Naive thymus-derived CD4-positive, alpha-beta T cell (primary cell): ENCODE data around the gene KSR2. TPM values are rescaled to one million over a fixed set of nuclear protein-coding genes. Genes with fewer than 3 reads are reported as not detected.

Experiments
- ATAC-seq: fragments of 150-1000 bp; cut with Tn5 transposase; 2 replicates; pipeline ENCODE4 v1.10.0; 2021; ENCODE audit warnings: mild to moderate bottlenecking, moderate library complexity
- CTCF ChIA-PET: fragments of 350-600 bp; sonication (Branson Sonifier 250); formaldehyde crosslinking; loops from one replicate; lab custom pipeline; 2021; ENCODE audit warnings: antibody characterized with exemption; lab: Charles Lee
- POLR2A ChIA-PET: fragments of 350-600 bp; sonication (Branson Sonifier 250); formaldehyde crosslinking; loops from one replicate; lab custom pipeline; 2021; ENCODE audit warnings: antibody characterized with exemption, inconsistent platforms; lab: Charles Lee
- DNase-seq, 9 donors: peaks; one replicate each; pipeline versions ENCODE4 v3.0.0 to v3.0.0-alpha.2; 2020 to 2022; ENCODE audit warnings: mixed read lengths in 1 of 9
- H3K27ac ChIP-seq: one replicate; pipeline ENCODE4 v1.7.0; 2013; ENCODE audit warnings: mild to moderate bottlenecking, low read depth, low read length, moderate library complexity
- H3K27me3 ChIP-seq, 2 donors: one replicate each; pipeline ENCODE4 v1.7.0; 2013; ENCODE audit warnings: low read length in 2 of 2, mild to moderate bottlenecking in 2 of 2, moderate library complexity in 2 of 2; ENCODE audit not compliant: control insufficient read depth in 2 of 2, insufficient read depth in 2 of 2
- H3K36me3 ChIP-seq, 3 experiments: 1 replicate in 2 of 3; 2 replicates in 1 of 3; pipeline ENCODE4 v1.7.0; 2013; ENCODE audit warnings: low read length in 3 of 3, mild to moderate bottlenecking in 3 of 3, moderate library complexity in 1 of 3; ENCODE audit not compliant: insufficient read depth in 3 of 3, control insufficient read depth in 2 of 3
- H3K4me1 ChIP-seq, 2 donors: one replicate each; pipeline ENCODE4 v1.7.0; 2013; ENCODE audit warnings: low read length in 2 of 2, mild to moderate bottlenecking in 2 of 2, moderate library complexity in 1 of 2; ENCODE audit not compliant: control insufficient read depth in 2 of 2, insufficient read depth in 2 of 2
- H3K4me3 ChIP-seq: 2 replicates; pipeline ENCODE4 v1.7.0; 2013; ENCODE audit warnings: mild to moderate bottlenecking, low read length
- H3K9me3 ChIP-seq, 3 experiments: 1 replicate in 2 of 3; 2 replicates in 1 of 3; pipeline ENCODE4 v1.7.0; 2013; ENCODE audit warnings: low read length in 3 of 3; ENCODE audit not compliant: control insufficient read depth in 2 of 3
- H3K27ac Mint-ChIP-seq, 9 donors: one replicate each; pipeline ENCODE4 v1.8.0; 2020 to 2022; ENCODE audit warnings: mixed read lengths in 9 of 9, mild to moderate bottlenecking in 8 of 9, moderate library complexity in 5 of 9, inconsistent platforms in 2 of 9
- H3K27me3 Mint-ChIP-seq, 5 donors: one replicate each; pipeline ENCODE4 v1.8.0; 2021 to 2022; ENCODE audit warnings: mixed read lengths in 5 of 5, mild to moderate bottlenecking in 1 of 5
- H3K36me3 Mint-ChIP-seq, 5 donors: one replicate each; pipeline ENCODE4 v1.8.0; 2020 to 2022; ENCODE audit warnings: mixed read lengths in 5 of 5, mild to moderate bottlenecking in 3 of 5, inconsistent platforms in 1 of 5
- H3K4me1 Mint-ChIP-seq, 7 donors: one replicate each; pipeline ENCODE4 v1.8.0; 2020 to 2022; ENCODE audit warnings: mixed read lengths in 7 of 7, mild to moderate bottlenecking in 3 of 7, inconsistent platforms in 1 of 7
- H3K4me3 Mint-ChIP-seq, 10 donors: one replicate each; pipeline ENCODE4 v1.8.0; 2020 to 2022; ENCODE audit warnings: mild to moderate bottlenecking in 10 of 10, mixed read lengths in 10 of 10, moderate library complexity in 6 of 10, inconsistent platforms in 2 of 10
- H3K9me3 Mint-ChIP-seq, 11 donors: one replicate each; pipeline ENCODE4 v1.8.0; 2020 to 2022; ENCODE audit warnings: mixed read lengths in 11 of 11, mild to moderate bottlenecking in 4 of 11, inconsistent platforms in 1 of 11, moderate library complexity in 1 of 11
- intact Hi-C, 2 donors: fragments of 100-400 bp; cut with micrococcal nuclease; formaldehyde crosslinking; loops; one replicate each; pipeline ENCODE4 v1.15.1; 2023
- polyA plus RNA-seq, 2 donors: library from polyadenylated mRNA; unstranded; fragments of 300-500 nt; fragmentation: Illumina TruSeq; gene quantifications; one replicate each; pipeline ENCODE4 v1.2.3, GENCODE V29; 2021
- total RNA-seq, 6 experiments: library from RNA in 5 of 6; stranded (reverse) in 5 of 6; gene quantifications; 1 replicate in 5 of 6; 2 replicates in 1 of 6; pipeline ENCODE4 v1.2.3 and lab custom pipeline; 2021 to 2026

The KSR2 gene
- total and polyA plus RNA-seq, 7 experiments from 2014 or later = 0.03 to 0.07 TPM; not detected in 5

DNA sequence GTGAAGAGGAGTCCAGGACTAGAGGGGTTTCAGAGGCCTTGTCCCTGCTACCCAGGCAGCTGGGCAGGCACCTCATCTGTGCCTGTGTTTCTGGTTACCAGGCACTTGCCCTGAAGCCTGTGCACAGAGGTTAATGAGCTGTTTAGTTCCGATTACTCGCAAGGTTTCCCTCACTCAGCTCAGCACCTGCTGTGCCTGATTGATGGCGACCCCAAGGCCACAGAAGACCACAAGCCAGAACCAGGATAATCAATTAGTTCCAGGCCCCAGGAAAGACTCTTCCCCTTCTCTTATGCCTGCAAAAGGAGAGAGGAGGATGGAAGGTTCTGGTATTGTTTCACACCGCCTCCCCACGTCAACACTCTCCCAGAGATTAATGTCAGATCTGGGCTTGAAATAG, 518.6 kb downstream of the KSR2 start:
- Histone ChIP-seq H3K27ac (no peak overlapping the region), H3K4me3 (no peak overlapping the region), H3K4me1 (no peaks in the 10 kb centered on the region), H3K27me3 (no peaks in the 10 kb centered on the region), H3K9me3 (peaks cover 0 to 4% (median 0%) of the 10 kb centered on the region in 3 experiments), H3K36me3 (no peaks in the 10 kb centered on the region)
- Mint-ChIP-seq H3K4me1 (no peaks in the 10 kb centered on the region), H3K9me3 (peaks cover 0 to 12% (median under 1%) of the 10 kb centered on the region in 11 donors), H3K4me3 (no peak overlapping the region), H3K27me3 (peaks cover 0 to 4% (median 0%) of the 10 kb centered on the region in 5 donors), H3K27ac (no peak overlapping the region), H3K36me3 (peaks cover 0 to 5% (median 0%) of the 10 kb centered on the region in 5 donors)
- no peak for DNase-seq
- intact Hi-C loops = no loop called here
- POLR2A ChIA-PET = no interaction called here
- CTCF ChIA-PET = no interaction called here
- ATAC-seq = no peak

DNA sequence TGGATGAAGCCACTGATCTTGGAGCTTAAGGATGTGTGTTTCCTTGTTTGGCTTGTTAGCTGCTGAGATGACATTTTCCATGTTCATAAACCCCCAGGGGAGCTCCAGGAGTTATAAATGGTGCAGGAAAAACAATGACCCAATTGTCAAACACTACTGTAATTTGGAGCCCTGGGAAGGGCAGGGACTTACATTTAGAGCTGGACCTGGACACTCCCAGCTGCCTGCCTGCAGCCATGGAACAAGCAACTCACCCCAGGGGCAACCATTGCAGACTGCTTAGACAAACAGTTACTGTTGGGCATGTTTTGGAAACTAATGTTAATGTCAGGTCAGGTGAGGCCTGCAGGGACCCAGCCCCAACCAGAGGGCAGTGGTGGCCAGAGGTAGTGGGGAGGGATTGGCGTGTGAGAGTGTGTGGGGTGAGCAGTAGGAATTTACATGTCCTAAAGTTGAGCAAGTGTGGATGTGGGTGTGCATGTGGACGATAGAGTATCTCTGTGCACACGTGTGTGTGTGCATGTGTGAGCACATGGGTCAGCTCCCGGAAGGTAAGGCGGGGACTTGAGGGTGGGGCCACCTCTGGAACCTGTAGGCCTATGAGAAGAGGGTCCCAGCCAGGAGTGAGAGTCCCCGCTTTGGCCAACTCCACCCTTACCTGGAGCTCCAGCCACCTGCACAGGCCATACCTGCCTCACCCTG, 521.0 kb downstream of the KSR2 start:
- no peak overlapping the region for H3K27ac ChIP-seq
- H3K36me3 ChIP-seq = no peaks in the 10 kb centered on the region
- peaks cover 0 to 2% (median 0%) of the 10 kb centered on the region in 3 experiments for H3K9me3 ChIP-seq
- peaks cover 0 to 2% (median 0%) of the 10 kb centered on the region in 5 donors for H3K27me3 Mint-ChIP-seq
- no peak overlapping the region for H3K27ac Mint-ChIP-seq
- H3K4me3 ChIP-seq = no peak overlapping the region
- intact Hi-C loops = no loop called here
- ChIA-PET POLR2A (no interaction called here), CTCF (no interaction called here)
- H3K4me1 Mint-ChIP-seq = no peaks in the 10 kb centered on the region
- ATAC-seq (no peak), DNase-seq (no peak)
- H3K9me3 Mint-ChIP-seq = peaks cover 0 to 6% (median 0%) of the 10 kb centered on the region in 11 donors
- H3K36me3 Mint-ChIP-seq = no peaks in the 10 kb centered on the region
- H3K4me3 Mint-ChIP-seq = no peak overlapping the region
- H3K4me1 ChIP-seq = no peaks in the 10 kb centered on the region
- H3K27me3 ChIP-seq = no peaks in the 10 kb centered on the region

DNA sequence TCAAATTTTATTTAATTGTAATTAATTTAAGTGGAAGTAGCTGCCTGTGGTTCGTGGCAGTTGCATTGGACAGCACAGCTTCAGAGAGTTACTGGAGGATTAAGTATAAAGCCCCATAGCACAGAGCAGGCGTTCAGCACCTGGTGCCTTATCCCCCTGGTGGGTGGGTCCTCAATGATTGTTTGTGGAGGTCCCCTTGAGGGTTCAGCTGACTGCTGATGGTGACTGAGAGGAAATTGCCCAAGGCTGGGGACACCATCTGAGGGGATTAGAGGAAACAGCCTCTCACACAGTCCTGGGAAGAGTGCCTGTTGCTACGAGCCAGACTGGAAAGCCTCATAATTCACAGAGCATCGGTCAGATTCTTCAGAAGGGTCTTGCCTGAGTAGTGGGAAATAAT, 524.0 kb downstream of the KSR2 start:
- H3K4me3 Mint-ChIP-seq = no peak overlapping the region
- Histone ChIP-seq H3K9me3 (no peaks in the 10 kb centered on the region), H3K36me3 (no peaks in the 10 kb centered on the region), H3K27me3 (no peaks in the 10 kb centered on the region), H3K27ac (no peak overlapping the region), H3K4me3 (no peak overlapping the region), H3K4me1 (no peaks in the 10 kb centered on the region)
- H3K36me3 Mint-ChIP-seq = no peaks in the 10 kb centered on the region
- H3K27ac Mint-ChIP-seq = no peak overlapping the region
- intact Hi-C loops = no loop called here
- CTCF ChIA-PET = no interaction called here
- no peaks in the 10 kb centered on the region for H3K4me1 Mint-ChIP-seq
- POLR2A ChIA-PET = no interaction called here
- DNase-seq (no peak), ATAC-seq (no peak)
- H3K9me3 Mint-ChIP-seq = peaks cover 0 to 2% (median 0%) of the 10 kb centered on the region in 11 donors
- H3K27me3 Mint-ChIP-seq = peaks cover 0 to 5% (median 0%) of the 10 kb centered on the region in 5 donors

DNA sequence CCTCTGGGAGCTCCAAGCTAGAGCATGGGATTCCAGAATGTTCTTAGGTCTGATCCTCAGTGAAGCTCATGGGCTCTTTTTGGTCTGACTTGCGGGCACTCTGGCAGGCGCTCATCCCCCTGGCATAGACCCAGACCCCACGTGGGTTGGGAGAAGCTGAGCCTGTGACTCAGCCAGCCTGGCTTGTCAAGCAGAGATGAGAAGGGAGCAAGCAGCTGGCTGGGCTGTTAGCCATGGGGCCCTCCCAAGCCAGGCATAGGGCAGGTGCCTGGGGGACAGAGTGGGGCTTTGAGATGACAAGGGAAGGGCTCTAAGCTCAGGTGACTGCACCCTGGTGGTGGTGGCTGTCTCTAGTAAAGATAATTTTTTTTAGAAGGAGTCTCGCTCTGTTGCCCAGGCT, 527.0 kb downstream of the KSR2 start:
- Histone ChIP-seq H3K27ac (no peak overlapping the region), H3K4me3 (no peak overlapping the region), H3K36me3 (no peaks in the 10 kb centered on the region), H3K9me3 (no peaks in the 10 kb centered on the region), H3K4me1 (no peaks in the 10 kb centered on the region), H3K27me3 (no peaks in the 10 kb centered on the region)
- H3K27ac Mint-ChIP-seq = no peak overlapping the region
- ChIA-PET POLR2A (no interaction called here), CTCF (no interaction called here)
- no peaks in the 10 kb centered on the region for H3K4me1 Mint-ChIP-seq
- no peak for DNase-seq
- intact Hi-C loops = no loop called here
- H3K27me3 Mint-ChIP-seq = peaks cover 0 to 13% (median 0%) of the 10 kb centered on the region in 5 donors
- H3K36me3 Mint-ChIP-seq = no peaks in the 10 kb centered on the region
- ATAC-seq = no peak
- peaks cover 0 to 2% (median 0%) of the 10 kb centered on the region in 11 donors for H3K9me3 Mint-ChIP-seq
- H3K4me3 Mint-ChIP-seq = no peak overlapping the region

DNA sequence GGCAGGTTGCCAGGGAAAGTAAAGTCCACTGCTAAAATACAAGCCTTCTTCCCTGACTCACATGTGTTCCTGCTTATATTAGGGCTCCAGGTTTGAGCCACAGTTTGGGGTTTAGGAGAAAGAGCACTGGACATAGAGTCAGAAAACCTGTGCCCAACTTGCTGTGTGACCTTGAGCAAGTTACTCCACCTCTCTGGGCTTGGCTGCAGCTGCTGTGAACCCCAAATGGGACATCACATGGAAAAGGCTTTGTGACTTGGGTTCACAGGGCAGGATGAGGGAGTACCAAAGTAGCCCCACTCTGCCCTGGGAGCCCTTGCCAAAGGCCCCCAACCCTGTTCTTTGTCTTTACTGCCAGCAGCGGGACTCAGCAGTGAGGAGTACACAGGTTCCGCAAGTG, 528.4 kb downstream of the KSR2 start:
- Mint-ChIP-seq H3K4me3 (no peak overlapping the region), H3K9me3 (peaks cover 0 to 2% (median 0%) of the 10 kb centered on the region in 11 donors), H3K36me3 (no peaks in the 10 kb centered on the region), H3K4me1 (no peaks in the 10 kb centered on the region), H3K27ac (no peak overlapping the region), H3K27me3 (peaks cover 0 to 19% (median 0%) of the 10 kb centered on the region in 5 donors)
- ATAC-seq = no peak
- intact Hi-C loops = no loop called here
- Histone ChIP-seq H3K4me3 (no peak overlapping the region), H3K27me3 (no peaks in the 10 kb centered on the region), H3K36me3 (no peaks in the 10 kb centered on the region), H3K27ac (no peak overlapping the region), H3K9me3 (no peaks in the 10 kb centered on the region), H3K4me1 (no peaks in the 10 kb centered on the region)
- POLR2A ChIA-PET = no interaction called here
- DNase-seq = no peak
- CTCF ChIA-PET = no interaction called here

DNA sequence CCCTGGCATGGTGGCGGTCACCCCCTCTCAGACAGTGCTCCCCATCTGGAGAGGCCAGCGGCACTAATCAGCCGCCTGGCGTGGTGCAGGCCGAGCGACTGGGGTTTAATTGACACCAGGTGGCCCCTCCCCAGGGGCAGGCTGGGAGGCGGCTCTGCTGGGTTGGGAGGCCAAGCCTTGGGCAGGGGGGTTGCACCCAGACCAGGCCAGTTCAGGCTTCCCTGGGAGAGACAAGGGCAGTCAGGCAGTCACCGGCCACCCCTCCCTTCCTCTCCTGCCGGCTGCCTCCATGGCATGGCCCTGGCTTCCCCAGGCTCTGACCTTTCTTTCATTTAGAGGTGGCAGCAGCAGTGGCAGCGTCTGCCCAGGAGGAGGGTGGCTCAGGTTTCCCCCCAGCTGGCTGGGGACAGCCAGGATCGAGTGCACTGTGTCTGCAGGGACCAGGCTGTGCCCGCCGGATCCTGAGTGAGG, 529.2 kb downstream of the KSR2 start:
- H3K4me3 ChIP-seq = no peak overlapping the region
- H3K9me3 Mint-ChIP-seq = peaks cover 0 to 2% (median 0%) of the 10 kb centered on the region in 11 donors
- H3K36me3 Mint-ChIP-seq = no peaks in the 10 kb centered on the region
- intact Hi-C loops = no loop called here
- ATAC-seq (no peak), DNase-seq (no peak)
- no peaks in the 10 kb centered on the region for H3K4me1 Mint-ChIP-seq
- H3K4me3 Mint-ChIP-seq = no peak overlapping the region
- no peaks in the 10 kb centered on the region for H3K27me3 ChIP-seq
- H3K27ac Mint-ChIP-seq = no peak overlapping the region
- H3K27ac ChIP-seq = no peak overlapping the region
- no peaks in the 10 kb centered on the region for H3K9me3 ChIP-seq
- no peaks in the 10 kb centered on the region for H3K36me3 ChIP-seq
- H3K27me3 Mint-ChIP-seq = peaks cover 0 to 19% (median 0%) of the 10 kb centered on the region in 5 donors
- no peaks in the 10 kb centered on the region for H3K4me1 ChIP-seq
- POLR2A ChIA-PET = interaction anchor here (0.6 kb wide), 1 partner anchor 409 kb away, joined by 3 read pairs; no protein-coding TSS in a partner anchor
- CTCF ChIA-PET = no interaction called here

DNA sequence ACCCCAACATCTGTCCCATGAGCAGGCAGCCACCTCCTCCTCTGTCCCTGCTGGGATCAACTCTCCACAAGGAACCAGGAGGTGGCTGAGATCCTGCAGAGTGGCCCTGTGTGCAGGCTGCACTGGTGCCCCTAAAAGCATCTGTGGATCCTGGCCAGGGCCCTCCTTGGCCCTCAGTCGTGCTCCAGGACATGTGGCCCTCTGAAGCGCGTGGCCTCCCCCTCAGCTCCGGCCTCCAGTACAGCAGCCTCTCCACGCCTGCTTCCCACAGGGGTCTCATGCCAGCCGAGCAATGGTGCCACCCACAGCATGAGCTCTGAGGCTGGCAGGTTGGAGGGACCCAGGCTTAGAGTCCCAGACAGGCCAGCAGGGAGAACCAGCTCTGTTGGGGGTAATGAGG, 530.0 kb downstream of the KSR2 start:
- H3K27ac Mint-ChIP-seq = no peak overlapping the region
- H3K9me3 Mint-ChIP-seq = peaks cover 0 to 2% (median 0%) of the 10 kb centered on the region in 11 donors
- no peak overlapping the region for H3K4me3 Mint-ChIP-seq
- Histone ChIP-seq H3K4me3 (no peak overlapping the region), H3K4me1 (no peaks in the 10 kb centered on the region), H3K9me3 (no peaks in the 10 kb centered on the region), H3K27me3 (no peaks in the 10 kb centered on the region), H3K27ac (no peak overlapping the region), H3K36me3 (no peaks in the 10 kb centered on the region)
- no peaks in the 10 kb centered on the region for H3K36me3 Mint-ChIP-seq
- intact Hi-C loops = no loop called here
- ChIA-PET POLR2A (no interaction called here), CTCF (no interaction called here)
- DNase-seq = no peak
- ATAC-seq = no peak
- no peaks in the 10 kb centered on the region for H3K4me1 Mint-ChIP-seq
- peaks cover 0 to 19% (median 0%) of the 10 kb centered on the region in 5 donors for H3K27me3 Mint-ChIP-seq
